ENCODE measurements around the gene USP17L20.
"Not testable (repeated sequence)": the region's sequence is repeated elsewhere in the genome, so short reads cannot be mapped to it uniquely, and the experiment has no call there.

DNA sequence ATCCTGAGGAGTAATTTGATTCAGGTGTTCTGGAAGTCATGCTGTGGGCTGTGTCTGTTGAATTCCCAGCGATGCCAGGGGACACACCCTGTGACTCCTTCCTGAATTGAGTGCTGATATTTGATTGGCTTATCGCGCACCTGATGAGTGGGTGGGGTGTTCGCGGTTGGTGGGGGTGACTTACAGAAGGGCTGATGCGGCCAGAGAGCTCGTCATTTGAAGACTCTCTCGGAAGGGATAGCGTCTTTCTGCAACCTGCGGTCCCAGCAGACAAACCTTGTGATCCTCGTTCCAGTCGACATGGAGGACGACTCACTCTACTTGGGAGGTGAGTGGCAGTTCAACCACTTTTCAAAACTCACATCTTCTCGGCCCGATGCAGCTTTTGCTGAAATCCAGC is 23.8 kb upstream of the USP17L20 start, which contains the start of gene USP17L15:
- not testable (repeated sequence) for TF ChIP-seq SUZ12 (IDR thresholded peaks at IDR 0.05; ENCODE audit: extremely low read depth, insufficient read depth, insufficient read length); YY1 (IDR thresholded peaks at IDR 0.05; ENCODE audit: insufficient read depth, insufficient read length); ZNF274 (IDR thresholded peaks at IDR 0.05; ENCODE audit: low read depth, low read length)

Measured in NT2/D1 (cell line).